ENCODE data around the gene TCF7L1. TPM values are rescaled to one million over a fixed set of nuclear protein-coding genes. Genes with fewer than 3 reads are reported as not detected.

TCF7L1 gene
- total RNA-seq, 1 donor from 2014 or later: 30.8 TPM

DNA sequence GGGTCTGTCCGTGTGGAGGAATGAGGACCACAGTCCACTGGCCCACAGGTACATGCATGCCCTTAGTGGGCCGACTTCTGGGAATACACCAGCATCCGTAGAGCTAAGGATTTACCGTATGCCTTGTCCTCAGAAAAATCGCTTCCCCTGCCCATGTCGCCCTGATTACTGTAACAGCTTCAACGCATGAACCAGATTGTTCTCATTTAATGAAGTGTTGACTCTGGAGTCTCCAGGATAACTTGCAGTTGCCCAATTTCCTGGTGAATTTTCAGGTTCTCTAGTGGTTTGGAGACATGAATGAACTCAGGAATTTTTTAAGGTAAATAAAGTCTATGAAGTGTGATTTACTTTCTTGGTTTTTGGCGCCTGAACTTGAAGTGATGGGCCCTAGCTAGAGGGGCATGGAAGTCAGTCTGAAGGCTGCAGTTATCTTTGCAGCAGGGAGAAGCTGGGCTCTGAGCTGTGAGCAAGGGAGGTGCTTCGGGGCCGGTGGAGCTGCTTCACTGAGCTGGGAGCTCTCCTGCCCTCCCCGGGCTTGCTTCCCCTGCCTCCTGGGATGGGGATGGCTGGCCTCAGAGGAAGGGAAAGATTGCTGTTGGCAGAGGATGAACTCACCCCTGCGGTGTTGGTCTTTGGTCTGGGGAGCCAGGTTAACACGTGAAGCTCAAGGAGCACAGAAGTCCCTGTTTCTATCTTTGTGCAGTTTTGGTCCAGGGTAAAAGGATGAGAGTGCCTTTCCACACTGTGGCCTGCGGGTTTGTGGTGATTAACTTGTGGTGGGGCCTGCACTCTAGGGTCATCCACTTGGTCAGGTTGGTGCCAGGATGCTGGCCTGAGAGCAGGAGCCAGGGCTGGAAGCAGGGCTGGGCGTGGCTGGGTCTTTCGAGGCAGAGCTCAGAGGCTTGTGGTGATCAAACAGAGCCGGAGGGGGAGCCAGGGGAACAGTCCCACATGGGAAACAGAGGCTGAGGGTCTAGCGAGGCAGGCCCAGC is 28.1 kb downstream of the TCF7L1 start:
- Mint-ChIP-seq H3K9me3 (ENCODE audit: unreplicated experiment) (no peaks in the 10 kb centered on the region), H3K4me1 (ENCODE audit: low read depth, unreplicated experiment) (peaks cover 50% of the 10 kb centered on the region), H3K4me3 (ENCODE audit: unreplicated experiment) (peak overlapping the region; percentile 50), H3K27me3 (ENCODE audit: low read depth, unreplicated experiment) (no peaks in the 10 kb centered on the region), H3K27ac (ENCODE audit: unreplicated experiment) (peak overlapping the region; percentile 62), H3K36me3 (ENCODE audit: low read depth, unreplicated experiment) (peaks cover 9% of the 10 kb centered on the region)
- Histone ChIP-seq H3K4me1 (ENCODE audit: insufficient read depth, low read length) (peaks cover 22% of the 10 kb centered on the region), H3K79me2 (ENCODE audit: insufficient read depth, low read length) (peaks cover 31% of the 10 kb centered on the region), H3K27me3 (ENCODE audit: insufficient read depth, low read length) (no peaks in the 10 kb centered on the region), H3K27ac (ENCODE audit: low read depth, low read length) (no peak overlapping the region), H3K36me3 (ENCODE audit: insufficient read depth, low read length) (no peaks in the 10 kb centered on the region), H4K20me1 (ENCODE audit: insufficient read depth, low read length) (peaks cover 92% of the 10 kb centered on the region), H3K4me2 (ENCODE audit: low read length) (peak overlapping the region; percentile 1), H2AFZ (ENCODE audit: low read depth, low read length) (no peak overlapping the region), H3K9me3 (ENCODE audit: insufficient read depth, low read depth, low read length) (no peaks in the 10 kb centered on the region), H3K9ac (ENCODE audit: low read length) (no peak overlapping the region), H3K4me3 (ENCODE audit: insufficient read depth, low read depth, low read length) (no peak overlapping the region)
- TF ChIP-seq, protein P1, sequence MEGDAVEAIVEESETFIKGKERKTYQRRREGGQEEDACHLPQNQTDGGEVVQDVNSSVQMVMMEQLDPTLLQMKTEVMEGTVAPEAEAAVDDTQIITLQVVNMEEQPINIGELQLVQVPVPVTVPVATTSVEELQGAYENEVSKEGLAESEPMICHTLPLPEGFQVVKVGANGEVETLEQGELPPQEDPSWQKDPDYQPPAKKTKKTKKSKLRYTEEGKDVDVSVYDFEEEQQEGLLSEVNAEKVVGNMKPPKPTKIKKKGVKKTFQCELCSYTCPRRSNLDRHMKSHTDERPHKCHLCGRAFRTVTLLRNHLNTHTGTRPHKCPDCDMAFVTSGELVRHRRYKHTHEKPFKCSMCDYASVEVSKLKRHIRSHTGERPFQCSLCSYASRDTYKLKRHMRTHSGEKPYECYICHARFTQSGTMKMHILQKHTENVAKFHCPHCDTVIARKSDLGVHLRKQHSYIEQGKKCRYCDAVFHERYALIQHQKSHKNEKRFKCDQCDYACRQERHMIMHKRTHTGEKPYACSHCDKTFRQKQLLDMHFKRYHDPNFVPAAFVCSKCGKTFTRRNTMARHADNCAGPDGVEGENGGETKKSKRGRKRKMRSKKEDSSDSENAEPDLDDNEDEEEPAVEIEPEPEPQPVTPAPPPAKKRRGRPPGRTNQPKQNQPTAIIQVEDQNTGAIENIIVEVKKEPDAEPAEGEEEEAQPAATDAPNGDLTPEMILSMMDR (IDR thresholded peaks at IDR 0.05; ENCODE audit: insufficient read depth, low read depth, low read length): no peak
- no peak for TF ChIP-seq EZH2 (IDR thresholded peaks at IDR 0.05; ENCODE audit: insufficient read depth, low read length)
- peak; percentile 59 for DNase-seq (ENCODE audit: low read depth)
- FAIRE-seq: peak; percentile 17

DNA sequence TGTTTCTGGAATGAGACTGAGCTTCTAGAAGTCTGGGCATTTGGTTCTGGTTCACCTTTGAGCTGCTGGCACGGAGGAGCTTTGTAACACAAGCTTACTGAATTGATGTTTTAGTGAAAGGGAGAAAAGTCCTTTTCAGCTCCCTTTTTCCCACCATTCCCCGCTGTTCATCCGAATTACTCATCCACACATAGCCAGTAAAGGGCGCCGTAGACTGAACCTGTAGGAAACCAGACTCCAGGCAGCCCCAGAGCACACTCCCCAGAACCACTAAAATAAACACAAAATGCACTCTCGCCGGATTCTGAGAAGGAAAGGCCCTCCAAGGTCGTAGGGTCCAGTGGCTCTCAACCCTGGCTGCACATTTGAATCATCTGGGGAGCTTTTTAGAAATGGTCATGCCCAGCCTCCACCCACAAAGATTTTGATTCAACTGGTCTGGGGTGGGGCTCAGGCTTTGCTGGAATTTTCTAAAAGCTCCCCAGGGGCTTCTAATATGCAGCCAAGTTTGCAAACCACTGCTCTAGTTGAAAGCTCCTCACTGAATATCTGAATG is 29.6 kb downstream of the TCF7L1 start:
- Histone ChIP-seq H2AFZ (ENCODE audit: low read depth, low read length) (peak overlapping the region; percentile 35), H3K27me3 (ENCODE audit: insufficient read depth, low read length) (no peaks in the 10 kb centered on the region), H3K79me2 (ENCODE audit: insufficient read depth, low read length) (peaks cover 28% of the 10 kb centered on the region), H3K4me3 (ENCODE audit: insufficient read depth, low read depth, low read length) (peak overlapping the region; percentile 7), H3K4me1 (ENCODE audit: insufficient read depth, low read length) (peaks cover 18% of the 10 kb centered on the region), H4K20me1 (ENCODE audit: insufficient read depth, low read length) (peaks cover 88% of the 10 kb centered on the region), H3K9me3 (ENCODE audit: insufficient read depth, low read depth, low read length) (no peaks in the 10 kb centered on the region), H3K27ac (ENCODE audit: low read depth, low read length) (peak overlapping the region; percentile 45), H3K4me2 (ENCODE audit: low read length) (peak overlapping the region; percentile 75), H3K9ac (ENCODE audit: low read length) (peak overlapping the region; percentile 44), H3K36me3 (ENCODE audit: insufficient read depth, low read length) (no peaks in the 10 kb centered on the region)
- FAIRE-seq: peak; percentile 41
- Mint-ChIP-seq H3K27me3 (ENCODE audit: low read depth, unreplicated experiment) (no peaks in the 10 kb centered on the region), H3K4me3 (ENCODE audit: unreplicated experiment) (peak overlapping the region; percentile 60), H3K9me3 (ENCODE audit: unreplicated experiment) (no peaks in the 10 kb centered on the region), H3K36me3 (ENCODE audit: low read depth, unreplicated experiment) (peaks cover 15% of the 10 kb centered on the region), H3K4me1 (ENCODE audit: low read depth, unreplicated experiment) (peaks cover 45% of the 10 kb centered on the region), H3K27ac (ENCODE audit: unreplicated experiment) (peak overlapping the region; percentile 83)
- peak; percentile 72 for DNase-seq (ENCODE audit: low read depth)
- TF ChIP-seq, protein P1 (IDR thresholded peaks at IDR 0.05; ENCODE audit: insufficient read depth, low read depth, low read length): no peak
- TF ChIP-seq EZH2 (IDR thresholded peaks at IDR 0.05; ENCODE audit: insufficient read depth, low read length): no peak

All from astrocyte (in vitro differentiated cells and primary cell).